Activated naive CD4-positive, alpha-beta T cell treated with anti-CD3 and anti-CD28 coated beads, Interleukin-2, amount 50 U/mL, for 72 hours (primary cell): ENCODE data around the gene MAP3K10. TPM values are rescaled to one million over a fixed set of nuclear protein-coding genes. Genes with fewer than 3 reads are reported as not detected.

Source experiments
- total RNA-seq, 2 donors: library from RNA; stranded (reverse); gene quantifications; one replicate each; pipeline ENCODE4 v1.2.3, GENCODE V29; 2022

Gene MAP3K10
- total RNA-seq, 2 donors from 2014 or later = 11.1 to 11.6 TPM

Other genes starting within 250 kb of the MAP3K10 start
- gene PSMC4, start 220.3 kb upstream of the MAP3K10 start, total RNA-seq = 100 to 1,000 TPM in 1 of 2 donors, 10 to 100 TPM in 1; 93.6 to 114 TPM
- gene ZNF546, start 194.4 kb upstream of the MAP3K10 start, total RNA-seq = 1 to 10 TPM; 3.1 to 4.7 TPM
- 10 to 100 TPM in 1 of 2 donors, 1 to 10 TPM in 1; 5.4 to 21.5 TPM for gene ZNF780B, start 135.2 kb upstream of the MAP3K10 start, total RNA-seq
- 10 to 100 TPM; 12.7 to 17.8 TPM for gene ZNF780A, start 100.5 kb upstream of the MAP3K10 start, total RNA-seq
- gene TTC9B, start 27.0 kb downstream of the MAP3K10 start, total RNA-seq = not detected
- under 1 TPM in 1 of 2 donors, not detected in 1; 0.43 TPM for gene CCNP, start 35.3 kb downstream of the MAP3K10 start, total RNA-seq
- 100 to 1,000 TPM; 171 to 214 TPM for gene AKT2, start 93.9 kb downstream of the MAP3K10 start, total RNA-seq
- gene C19orf47, start 157.0 kb downstream of the MAP3K10 start, total RNA-seq = 10 to 100 TPM; 18.9 to 24.1 TPM
- 10 to 100 TPM; 79.9 to 85.4 TPM for gene PLD3, start 157.3 kb downstream of the MAP3K10 start, total RNA-seq
- not detected for gene HIPK4, start 198.8 kb downstream of the MAP3K10 start, total RNA-seq
- 1 to 10 TPM in 1 of 2 donors, under 1 TPM in 1; 0.77 to 1.6 TPM for gene PRX, start 222.0 kb downstream of the MAP3K10 start, total RNA-seq
- 10 to 100 TPM; 13.8 to 17.9 TPM for gene SERTAD1, start 234.6 kb downstream of the MAP3K10 start, total RNA-seq